ENCODE measurements around the gene WNT11. TPM values are rescaled to one million over a fixed set of nuclear protein-coding genes. Genes with fewer than 3 reads are reported as not detected.

Gene WNT11
- polyA plus RNA-seq, 4 donors: 2.1 to 7.3 (median 3.9) TPM

GRCh38 chr11:76186776-76187279, 19.5 kb downstream of the WNT11 start:
- no peaks in the 10 kb centered on the region for H3K9me3 ChIP-seq (ENCODE audit: control insufficient read depth in 2 of 2, insufficient read depth in 1 of 2, low read depth in 1 of 2, low read length in 1 of 2)
- no peak overlapping the region for H3K4me3 ChIP-seq (ENCODE audit: low read depth in 1 of 3, low read length in 3 of 3)
- no peaks in the 10 kb centered on the region for H3K4me1 ChIP-seq (ENCODE audit: control insufficient read depth in 3 of 3, insufficient read depth in 2 of 3, low read depth in 1 of 3, low read length in 2 of 3)
- 87 to 90% (median 88%) methylated on average over 21 of the region's 21 CpGs for whole genome bisulfite sequencing, 3 donors
- H3K36me3 ChIP-seq (ENCODE audit: control insufficient read depth in 3 of 3, insufficient read depth in 2 of 3, low read depth in 1 of 3, low read length in 3 of 3): peaks cover 0 to 45% (median 2%) of the 10 kb centered on the region in 3 donors
- no peak overlapping the region for H3K27ac ChIP-seq (ENCODE audit: low read depth in 1 of 3, low read length in 2 of 3)
- H3K27me3 ChIP-seq (ENCODE audit: control insufficient read depth in 3 of 3, insufficient read depth in 3 of 3, low read length in 3 of 3): no peaks in the 10 kb centered on the region
- FAIRE-seq: no peak
- no peak for DNase-seq

GRCh38 chr11:76185931-76186401, 20.3 kb downstream of the WNT11 start:
- FAIRE-seq (no peak), DNase-seq (no peak)
- 65 to 91% (median 82%) methylated on average over 15 of the region's 15 CpGs for WGBS, 3 donors
- Histone ChIP-seq H3K9me3 (ENCODE audit: control insufficient read depth in 2 of 2, insufficient read depth in 1 of 2, low read depth in 1 of 2, low read length in 1 of 2) (no peaks in the 10 kb centered on the region), H3K27me3 (ENCODE audit: control insufficient read depth in 3 of 3, insufficient read depth in 3 of 3, low read length in 3 of 3) (no peaks in the 10 kb centered on the region), H3K27ac (ENCODE audit: low read depth in 1 of 3, low read length in 2 of 3) (no peak overlapping the region), H3K4me1 (ENCODE audit: control insufficient read depth in 3 of 3, insufficient read depth in 2 of 3, low read depth in 1 of 3, low read length in 2 of 3) (no peaks in the 10 kb centered on the region), H3K4me3 (ENCODE audit: low read depth in 1 of 3, low read length in 3 of 3) (no peak overlapping the region), H3K36me3 (ENCODE audit: control insufficient read depth in 3 of 3, insufficient read depth in 2 of 3, low read depth in 1 of 3, low read length in 3 of 3) (peaks cover 0 to 37% (median 2%) of the 10 kb centered on the region in 3 donors)

GRCh38 chr11:76185511-76185910, 20.8 kb downstream of the WNT11 start:
- no peaks in the 10 kb centered on the region for H3K27me3 ChIP-seq (ENCODE audit: control insufficient read depth in 3 of 3, insufficient read depth in 3 of 3, low read length in 3 of 3)
- 76 to 94% (median 90%) methylated on average over 10 of the region's 10 CpGs for WGBS, 3 donors
- no peak for DNase-seq
- no peaks in the 10 kb centered on the region for H3K4me1 ChIP-seq (ENCODE audit: control insufficient read depth in 3 of 3, insufficient read depth in 2 of 3, low read depth in 1 of 3, low read length in 2 of 3)
- no peak for FAIRE-seq
- peaks cover 0 to 34% (median 2%) of the 10 kb centered on the region in 3 donors for H3K36me3 ChIP-seq (ENCODE audit: control insufficient read depth in 3 of 3, insufficient read depth in 2 of 3, low read depth in 1 of 3, low read length in 3 of 3)
- H3K4me3 ChIP-seq (ENCODE audit: low read depth in 1 of 3, low read length in 3 of 3): no peak overlapping the region
- H3K27ac ChIP-seq (ENCODE audit: low read depth in 1 of 3, low read length in 2 of 3): no peak overlapping the region
- H3K9me3 ChIP-seq (ENCODE audit: control insufficient read depth in 2 of 2, insufficient read depth in 1 of 2, low read depth in 1 of 2, low read length in 1 of 2): no peaks in the 10 kb centered on the region

GRCh38 chr11:76184551-76184993, 21.7 kb downstream of the WNT11 start:
- Histone ChIP-seq H3K9me3 (ENCODE audit: control insufficient read depth in 2 of 2, insufficient read depth in 1 of 2, low read depth in 1 of 2, low read length in 1 of 2) (no peaks in the 10 kb centered on the region), H3K4me3 (ENCODE audit: low read depth in 1 of 3, low read length in 3 of 3) (no peak overlapping the region), H3K36me3 (ENCODE audit: control insufficient read depth in 3 of 3, insufficient read depth in 2 of 3, low read depth in 1 of 3, low read length in 3 of 3) (peaks cover 0 to 29% (median 2%) of the 10 kb centered on the region in 3 donors), H3K4me1 (ENCODE audit: control insufficient read depth in 3 of 3, insufficient read depth in 2 of 3, low read depth in 1 of 3, low read length in 2 of 3) (no peaks in the 10 kb centered on the region), H3K27me3 (ENCODE audit: control insufficient read depth in 3 of 3, insufficient read depth in 3 of 3, low read length in 3 of 3) (no peaks in the 10 kb centered on the region), H3K27ac (ENCODE audit: low read depth in 1 of 3, low read length in 2 of 3) (no peak overlapping the region)
- 49 to 57% (median 52%) methylated on average over 7 of the region's 7 CpGs for WGBS, 3 donors
- DNase-seq (no peak), FAIRE-seq (no peak)

- H3K9me3 ChIP-seq (ENCODE audit: control insufficient read depth in 2 of 2, insufficient read depth in 1 of 2, low read depth in 1 of 2, low read length in 1 of 2): no peaks in the 10 kb centered on the region
- 88 to 92% (median 89%) methylated on average over 15 of the region's 15 CpGs for WGBS, 3 donors
- H3K4me3 ChIP-seq (ENCODE audit: low read depth in 1 of 3, low read length in 3 of 3): no peak overlapping the region
- H3K27ac ChIP-seq (ENCODE audit: low read depth in 1 of 3, low read length in 2 of 3): no peak overlapping the region
- DNase-seq (no peak), FAIRE-seq (no peak)
- H3K4me1 ChIP-seq (ENCODE audit: control insufficient read depth in 3 of 3, insufficient read depth in 2 of 3, low read depth in 1 of 3, low read length in 2 of 3): no peaks in the 10 kb centered on the region
- no peaks in the 10 kb centered on the region for H3K27me3 ChIP-seq (ENCODE audit: control insufficient read depth in 3 of 3, insufficient read depth in 3 of 3, low read length in 3 of 3)
- H3K36me3 ChIP-seq (ENCODE audit: control insufficient read depth in 3 of 3, insufficient read depth in 2 of 3, low read depth in 1 of 3, low read length in 3 of 3): peaks cover 0 to 4% (median 0%) of the 10 kb centered on the region in 3 donors
These were observed 24.9 kb downstream of the WNT11 start for GRCh38 chr11:76181371-76181770.

GRCh38 chr11:76179147-76179546, 27.2 kb downstream of the WNT11 start:
- FAIRE-seq: no peak
- Histone ChIP-seq H3K36me3 (ENCODE audit: control insufficient read depth in 3 of 3, insufficient read depth in 2 of 3, low read depth in 1 of 3, low read length in 3 of 3) (no peaks in the 10 kb centered on the region), H3K27me3 (ENCODE audit: control insufficient read depth in 3 of 3, insufficient read depth in 3 of 3, low read length in 3 of 3) (no peaks in the 10 kb centered on the region), H3K4me3 (ENCODE audit: low read depth in 1 of 3, low read length in 3 of 3) (no peak overlapping the region), H3K9me3 (ENCODE audit: control insufficient read depth in 2 of 2, insufficient read depth in 1 of 2, low read depth in 1 of 2, low read length in 1 of 2) (no peaks in the 10 kb centered on the region), H3K4me1 (ENCODE audit: control insufficient read depth in 3 of 3, insufficient read depth in 2 of 3, low read depth in 1 of 3, low read length in 2 of 3) (no peaks in the 10 kb centered on the region), H3K27ac (ENCODE audit: low read depth in 1 of 3, low read length in 2 of 3) (no peak overlapping the region)
- 82 to 89% (median 84%) methylated on average over 12 to 13 of the region's 13 CpGs for WGBS, 3 donors
- no peak for DNase-seq

GRCh38 chr11:76177250-76177686, 29.0 kb downstream of the WNT11 start:
- FAIRE-seq (no peak), DNase-seq (no peak)
- Histone ChIP-seq H3K9me3 (ENCODE audit: control insufficient read depth in 2 of 2, insufficient read depth in 1 of 2, low read depth in 1 of 2, low read length in 1 of 2) (no peaks in the 10 kb centered on the region), H3K27me3 (ENCODE audit: control insufficient read depth in 3 of 3, insufficient read depth in 3 of 3, low read length in 3 of 3) (no peaks in the 10 kb centered on the region), H3K4me1 (ENCODE audit: control insufficient read depth in 3 of 3, insufficient read depth in 2 of 3, low read depth in 1 of 3, low read length in 2 of 3) (no peaks in the 10 kb centered on the region), H3K4me3 (ENCODE audit: low read depth in 1 of 3, low read length in 3 of 3) (no peak overlapping the region), H3K36me3 (ENCODE audit: control insufficient read depth in 3 of 3, insufficient read depth in 2 of 3, low read depth in 1 of 3, low read length in 3 of 3) (no peaks in the 10 kb centered on the region), H3K27ac (ENCODE audit: low read depth in 1 of 3, low read length in 2 of 3) (no peak overlapping the region)
- WGBS, 3 donors: 92 to 95% (median 94%) methylated on average over 6 of the region's 6 CpGs

GRCh38 chr11:76176463-76176862, 29.8 kb downstream of the WNT11 start:
- H3K27ac ChIP-seq (ENCODE audit: low read depth in 1 of 3, low read length in 2 of 3): no peak overlapping the region
- FAIRE-seq (no peak), DNase-seq (no peak)
- H3K27me3 ChIP-seq (ENCODE audit: control insufficient read depth in 3 of 3, insufficient read depth in 3 of 3, low read length in 3 of 3): no peaks in the 10 kb centered on the region
- WGBS, 3 donors: 84 to 88% (median 87%) methylated on average over 9 of the region's 9 CpGs
- H3K36me3 ChIP-seq (ENCODE audit: control insufficient read depth in 3 of 3, insufficient read depth in 2 of 3, low read depth in 1 of 3, low read length in 3 of 3): no peaks in the 10 kb centered on the region
- H3K4me1 ChIP-seq (ENCODE audit: control insufficient read depth in 3 of 3, insufficient read depth in 2 of 3, low read depth in 1 of 3, low read length in 2 of 3): no peaks in the 10 kb centered on the region
- no peaks in the 10 kb centered on the region for H3K9me3 ChIP-seq (ENCODE audit: control insufficient read depth in 2 of 2, insufficient read depth in 1 of 2, low read depth in 1 of 2, low read length in 1 of 2)
- H3K4me3 ChIP-seq (ENCODE audit: low read depth in 1 of 3, low read length in 3 of 3): no peak overlapping the region

- WGBS, 3 donors: 71 to 83% (median 74%) methylated on average over 4 of the region's 4 CpGs
- Histone ChIP-seq H3K4me1 (ENCODE audit: control insufficient read depth in 3 of 3, insufficient read depth in 2 of 3, low read depth in 1 of 3, low read length in 2 of 3) (no peaks in the 10 kb centered on the region), H3K27ac (ENCODE audit: low read depth in 1 of 3, low read length in 2 of 3) (no peak overlapping the region), H3K9me3 (ENCODE audit: control insufficient read depth in 2 of 2, insufficient read depth in 1 of 2, low read depth in 1 of 2, low read length in 1 of 2) (no peaks in the 10 kb centered on the region), H3K36me3 (ENCODE audit: control insufficient read depth in 3 of 3, insufficient read depth in 2 of 3, low read depth in 1 of 3, low read length in 3 of 3) (no peaks in the 10 kb centered on the region), H3K27me3 (ENCODE audit: control insufficient read depth in 3 of 3, insufficient read depth in 3 of 3, low read length in 3 of 3) (no peaks in the 10 kb centered on the region), H3K4me3 (ENCODE audit: low read depth in 1 of 3, low read length in 3 of 3) (no peak overlapping the region)
- DNase-seq (no peak), FAIRE-seq (no peak)
These were observed 30.5 kb downstream of the WNT11 start for GRCh38 chr11:76175783-76176182.

All from small intestine (tissue), 7 donors.